ENCODE measurements around the gene ST3GAL5.
"Not testable (repeated sequence)": the region's sequence is repeated elsewhere in the genome, so short reads cannot be mapped to it uniquely, and the experiment has no call there.

The ST3GAL5 gene

GRCh38 chr2:85915606-85916303 is 27.0 kb upstream of the ST3GAL5 start:
- DNase-seq = peak; percentile 62

DNA sequence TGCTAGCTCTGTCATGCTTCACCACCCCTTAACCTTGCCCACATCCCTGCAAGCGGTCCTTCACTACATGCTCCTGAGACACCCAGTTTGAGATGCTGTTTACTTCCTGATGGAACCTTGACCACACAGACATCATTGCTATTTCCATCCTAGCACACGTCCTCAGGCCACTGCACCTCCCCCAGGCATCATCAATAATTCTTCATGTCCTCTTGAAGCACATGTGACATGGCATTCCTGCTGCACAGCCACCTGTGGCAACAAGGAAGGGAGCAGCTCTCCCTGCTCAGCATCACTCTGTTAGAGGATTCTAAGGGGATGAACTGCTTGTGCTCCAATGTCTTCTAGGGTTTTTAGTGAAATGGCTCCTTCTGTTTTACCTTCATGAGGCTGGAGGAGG is 26.1 kb upstream of the ST3GAL5 start:
- DNase-seq = no peak

GRCh38 chr2:85913884-85914881 is 25.4 kb upstream of the ST3GAL5 start:
- peak; percentile 66 for DNase-seq

DNA sequence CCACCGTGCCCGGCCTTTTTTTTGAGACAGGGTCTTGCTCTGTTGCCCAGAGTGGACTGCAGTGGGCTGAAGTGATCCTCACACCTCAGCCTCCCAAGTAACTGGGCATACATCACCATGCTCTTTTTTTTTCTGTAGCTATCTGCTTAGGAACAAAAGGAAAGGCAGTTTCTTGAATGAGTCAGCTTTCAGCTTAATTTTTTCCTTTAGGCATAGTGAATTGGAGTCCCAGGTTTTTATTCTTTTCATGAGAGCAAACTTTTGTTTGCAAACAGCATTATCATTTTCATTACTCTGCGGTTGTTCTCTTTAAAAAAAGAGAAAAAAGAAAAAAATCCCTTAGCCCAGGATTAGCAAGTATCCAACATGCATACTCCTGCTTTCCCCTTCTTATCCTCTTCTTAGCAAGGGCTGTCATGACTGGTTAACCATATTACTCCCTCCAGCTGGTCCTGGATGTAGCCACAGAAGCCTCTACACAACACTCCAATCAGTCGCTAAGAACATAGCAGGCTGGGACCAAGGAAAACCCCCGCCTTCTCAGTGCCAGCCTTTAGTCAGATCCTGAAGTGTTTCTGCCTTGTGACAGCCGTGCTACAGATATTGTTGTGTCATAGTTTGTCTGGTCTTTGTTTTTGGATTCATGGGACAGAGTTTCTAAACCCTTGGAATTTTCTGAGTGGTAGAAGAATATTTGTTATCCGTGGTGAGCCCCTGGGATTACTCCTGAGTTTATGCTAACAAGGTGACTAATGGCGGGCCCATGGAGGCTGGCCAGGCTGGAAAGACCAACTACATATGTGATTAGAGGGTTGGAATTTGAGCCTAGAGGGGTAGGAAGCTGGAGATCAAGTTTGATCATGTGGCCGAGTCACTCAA is 23.3 kb upstream of the ST3GAL5 start:
- peak; percentile 93 for DNase-seq

- DNase-seq = no peak
Observed at GRCh38 chr2:85911097-85911496, 22.3 kb upstream of the ST3GAL5 start.

DNA sequence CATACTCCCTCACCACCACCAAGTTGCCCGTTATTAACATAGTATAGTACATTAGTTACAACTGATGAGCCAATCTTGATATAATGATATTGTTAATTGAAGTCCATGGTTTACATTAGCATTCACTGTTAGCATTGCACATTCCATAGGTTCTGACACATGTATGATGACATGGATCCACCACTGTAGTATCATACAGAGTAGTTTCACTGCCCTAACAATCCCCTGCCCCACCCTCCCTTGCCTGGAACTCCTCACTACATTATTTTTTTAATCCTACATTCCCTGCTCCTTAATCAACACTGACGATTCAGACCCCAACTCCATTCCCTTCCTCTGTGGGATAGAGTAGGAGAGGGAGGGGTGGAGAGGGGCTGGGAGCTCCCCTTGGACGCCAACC is 20.2 kb upstream of the ST3GAL5 start:
- peak; percentile 29 for DNase-seq

GRCh38 chr2:85908506-85908905 is 19.7 kb upstream of the ST3GAL5 start:
- DNase-seq = no peak

DNA sequence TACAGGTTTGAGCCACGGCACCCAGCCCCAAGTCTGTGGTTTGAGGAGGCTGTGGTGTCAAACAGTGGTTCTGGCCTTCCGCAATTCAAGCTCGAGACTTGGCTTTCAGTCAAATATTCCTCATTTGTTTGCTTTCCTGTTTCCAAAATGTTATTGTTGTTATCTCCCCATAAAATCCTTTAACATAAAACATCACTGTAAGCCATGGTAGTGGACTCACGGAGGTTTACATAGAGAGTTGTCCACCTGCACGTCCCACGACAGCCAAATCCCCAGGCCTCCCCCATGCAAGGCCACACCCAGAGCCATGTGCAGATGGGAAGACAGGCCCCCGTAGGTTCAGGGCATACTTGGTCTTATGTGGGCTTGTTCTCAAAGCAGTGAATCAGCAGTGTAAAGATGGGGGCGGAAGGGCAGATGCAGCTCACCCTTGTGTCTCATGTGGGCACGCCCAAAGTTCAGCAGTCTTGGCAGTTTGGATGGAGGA is 18.9 kb upstream of the ST3GAL5 start:
- no peak for DNase-seq

- DNase-seq = no peak
Observed at GRCh38 chr2:85906748-85907147, 18.0 kb upstream of the ST3GAL5 start.

- no peak for DNase-seq
Observed at GRCh38 chr2:85905891-85906290, 17.1 kb upstream of the ST3GAL5 start.

- DNase-seq = peak; percentile 76
Observed at GRCh38 chr2:85905187-85905666, 16.4 kb upstream of the ST3GAL5 start.

- no peak for DNase-seq
Observed at GRCh38 chr2:85903849-85904248, 15.1 kb upstream of the ST3GAL5 start.

DNA sequence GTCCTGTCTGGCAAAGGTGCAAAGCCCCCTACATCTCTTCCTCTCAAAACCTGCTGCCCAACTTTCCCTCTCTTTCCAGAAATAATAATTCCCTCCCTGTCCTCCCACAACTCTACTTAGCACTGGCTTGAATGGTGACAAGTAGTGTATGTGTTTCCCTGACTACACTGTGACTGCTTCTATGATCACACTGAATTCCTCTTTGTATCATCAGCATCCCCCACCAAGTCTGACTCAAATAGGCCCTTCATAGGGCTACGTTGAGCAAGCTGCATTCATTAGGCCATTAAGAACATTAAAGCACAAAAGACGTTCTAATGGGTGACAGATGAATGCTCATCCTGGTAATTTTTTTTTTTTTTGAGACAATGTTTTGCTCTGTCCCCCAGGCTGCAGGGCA is 13.7 kb upstream of the ST3GAL5 start:
- DNase-seq = peak; percentile 86

DNA sequence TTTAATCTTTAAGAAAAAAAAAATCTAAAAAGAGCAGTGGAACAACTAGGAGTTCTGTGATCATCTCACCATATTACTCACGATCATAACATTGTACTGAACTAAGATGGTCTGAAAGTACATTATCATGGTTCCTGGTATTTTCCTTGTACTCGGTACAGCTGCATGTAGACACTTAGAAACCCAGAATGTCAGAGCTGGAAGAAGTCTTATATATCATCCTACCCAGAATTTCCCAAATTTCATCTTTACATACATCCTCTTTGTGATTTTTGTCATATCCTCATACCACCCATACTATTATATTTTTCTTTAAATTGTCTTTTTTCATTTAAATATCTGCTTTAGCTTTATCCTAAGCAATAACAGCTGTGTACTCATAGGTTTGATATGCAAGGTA is 12.4 kb upstream of the ST3GAL5 start:
- DNase-seq = no peak

DNA sequence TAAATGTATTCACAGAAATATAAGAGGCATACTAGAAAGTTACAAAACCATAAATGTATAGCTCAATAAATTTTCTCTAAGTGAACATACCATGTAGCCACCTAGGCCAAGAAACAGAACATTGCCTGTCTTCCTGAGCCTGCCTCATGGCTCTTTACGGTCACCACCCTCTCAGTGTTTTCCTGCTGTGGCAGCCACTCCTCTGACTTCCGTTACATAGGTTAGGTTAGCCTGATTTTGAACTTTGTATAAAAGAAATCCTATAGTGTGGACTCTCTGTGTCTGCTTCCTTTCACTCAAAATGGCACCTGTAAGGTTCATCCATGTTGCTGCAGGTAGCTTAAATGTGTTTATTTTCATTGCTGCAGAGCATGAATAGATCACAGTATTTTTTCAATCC is 11.6 kb upstream of the ST3GAL5 start:
- DNase-seq = no peak

GRCh38 chr2:85899849-85900248 is 11.1 kb upstream of the ST3GAL5 start:
- no peak for DNase-seq

GRCh38 chr2:85899284-85899683 is 10.5 kb upstream of the ST3GAL5 start:
- no peak for DNase-seq

- DNase-seq = no peak
Observed at GRCh38 chr2:85898881-85899280, 10.1 kb upstream of the ST3GAL5 start.

GRCh38 chr2:85894554-85895278 is 5.9 kb upstream of the ST3GAL5 start:
- DNase-seq = not testable (repeated sequence)

DNA sequence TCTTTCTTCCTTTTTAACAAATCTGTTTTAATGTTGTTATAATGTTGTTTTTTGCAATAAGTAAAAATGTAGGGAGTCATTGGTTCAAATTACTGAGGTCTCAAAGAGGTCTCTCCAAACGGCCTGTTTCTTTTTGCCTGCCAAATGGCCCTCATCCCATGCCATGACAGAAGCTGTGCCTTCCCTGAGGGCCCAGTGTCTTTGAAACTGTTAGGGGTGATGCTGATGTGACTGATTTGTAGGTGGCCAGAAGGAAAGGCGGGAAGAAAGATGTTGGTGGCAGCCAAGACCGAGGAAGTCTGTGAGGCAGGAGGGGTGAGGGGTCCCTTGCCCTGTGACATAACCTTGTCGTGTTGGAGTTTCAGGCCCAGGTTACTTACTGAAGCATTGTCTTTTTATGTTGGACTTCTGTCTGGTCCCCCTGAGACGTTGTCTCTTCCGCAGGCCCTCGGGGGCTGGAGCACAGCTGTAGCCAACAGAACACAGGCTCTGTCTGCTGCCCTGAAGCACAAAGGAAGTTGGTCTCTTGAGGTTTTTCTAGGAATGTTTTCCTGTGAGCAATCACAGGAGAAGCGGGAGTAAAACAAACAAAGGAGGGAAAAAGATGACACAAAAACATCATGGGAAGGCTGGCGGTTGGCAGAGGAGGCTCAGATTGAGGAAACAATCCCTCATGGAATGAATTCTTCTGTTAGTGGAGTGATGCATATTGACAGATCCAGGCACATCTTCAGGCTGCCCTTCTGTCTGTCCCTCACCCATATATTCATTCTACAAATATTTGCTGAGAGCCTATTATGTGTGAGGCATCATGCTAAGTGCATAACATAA is 4.9 kb upstream of the ST3GAL5 start:
- peak; percentile 93 for DNase-seq

All from fibroblast of skin of right quadriceps (primary cell).